ENCODE results near the gene ATF7IP. TPM values are rescaled to one million over a fixed set of nuclear protein-coding genes. Genes with fewer than 3 reads are reported as not detected.

ATF7IP gene
- total RNA-seq, 1 experiment from 2014 or later = 100 TPM

GRCh38 chr12:14364583-14365271 is 755 bp upstream of the ATF7IP start:
- Histone ChIP-seq H3K4me1 (ENCODE audit: insufficient read depth, low read length, poor library complexity, severe bottlenecking) (peaks cover 4% of the 10 kb centered on the region), H3K9me3 (ENCODE audit: low read depth, low read length, poor library complexity, severe bottlenecking) (peaks cover 5% of the 10 kb centered on the region), H3K36me3 (ENCODE audit: insufficient read depth, low read length, poor library complexity, severe bottlenecking) (peaks cover 10% of the 10 kb centered on the region), H3K27ac (ENCODE audit: low read depth, low read length, poor library complexity, severe bottlenecking) (peak overlapping the region; percentile 94), H3K4me3 (ENCODE audit: low read depth, low read length, poor library complexity, severe bottlenecking) (peak overlapping the region; percentile 50), H3K27me3 (replicated peaks; ENCODE audit: insufficient read depth, low read depth, low read length, poor library complexity) (no peaks in the 10 kb centered on the region)
- TF ChIP-seq EZH2 (IDR thresholded peaks at IDR 0.05; ENCODE audit: borderline replicate concordance, low read depth, low read length, poor library complexity, severe bottlenecking) (no peak), CTCF (conservative IDR thresholded peaks at IDR 0.05; ENCODE audit: low read depth, low read length) (no peak)
- POLR2A ChIA-PET (ENCODE audit: low non-redundant PET) = interaction anchor here (0.5 to 0.6 kb wide), 3 partner anchors 49 to 107 kb away, joined by 3 to 6 read pairs (median 3); no protein-coding TSS in a partner anchor
- CTCF ChIA-PET = interaction anchor here (1.4 kb wide), 1 partner anchor 107 kb away, joined by 3 read pairs; no protein-coding TSS in a partner anchor
- intact Hi-C loops (cut with micrococcal nuclease; ENCODE audit: unreplicated experiment) = loop anchor here (1.0 to 2.0 kb wide), 2 partner anchors 104 to 108 kb away; no protein-coding TSS in a partner anchor
- DNase-seq (ENCODE audit: low spot score) = no peak
- BruUV-seq (replicated peaks) = no TSS peak

GRCh38 chr12:14366209-14367039 is 942 bp downstream of the ATF7IP start:
- intact Hi-C loops (cut with micrococcal nuclease; ENCODE audit: unreplicated experiment) = loop anchor here (2.0 kb wide), 1 partner anchor 50 kb away; no protein-coding TSS in a partner anchor
- DNase-seq (ENCODE audit: low spot score) = no peak
- peaks cover 7% of the 10 kb centered on the region for H3K9me3 ChIP-seq (ENCODE audit: low read depth, low read length, poor library complexity, severe bottlenecking)
- TF ChIP-seq EZH2 (IDR thresholded peaks at IDR 0.05; ENCODE audit: borderline replicate concordance, low read depth, low read length, poor library complexity, severe bottlenecking) = no peak
- TF ChIP-seq CTCF (conservative IDR thresholded peaks at IDR 0.05; ENCODE audit: low read depth, low read length) = peak; percentile 47; the same call in 1 of the 2 replicates
- no TSS peak for BruUV-seq (replicated peaks)
- peaks cover 17% of the 10 kb centered on the region for H3K36me3 ChIP-seq (ENCODE audit: insufficient read depth, low read length, poor library complexity, severe bottlenecking)
- CTCF ChIA-PET = interaction anchor here (0.9 to 1.4 kb wide), 2 partner anchors 18 to 109 kb away, joined by 3 to 4 read pairs; no protein-coding TSS in a partner anchor
- POLR2A ChIA-PET (ENCODE audit: low non-redundant PET) = no interaction called here
- peak overlapping the region; percentile 50 for H3K4me3 ChIP-seq (ENCODE audit: low read depth, low read length, poor library complexity, severe bottlenecking)
- H3K4me1 ChIP-seq (ENCODE audit: insufficient read depth, low read length, poor library complexity, severe bottlenecking) = peaks cover 4% of the 10 kb centered on the region
- H3K27ac ChIP-seq (ENCODE audit: low read depth, low read length, poor library complexity, severe bottlenecking) = peak overlapping the region; percentile 94
- H3K27me3 ChIP-seq (replicated peaks; ENCODE audit: insufficient read depth, low read depth, low read length, poor library complexity) = no peaks in the 10 kb centered on the region

- BruUV-seq (replicated peaks) = no TSS peak
- peak; percentile 26 for DNase-seq (ENCODE audit: low spot score)
- H3K4me3 ChIP-seq (ENCODE audit: low read depth, low read length, poor library complexity, severe bottlenecking) = peak overlapping the region; percentile 50
- H3K36me3 ChIP-seq (ENCODE audit: insufficient read depth, low read length, poor library complexity, severe bottlenecking) = peaks cover 17% of the 10 kb centered on the region
- H3K27me3 ChIP-seq (replicated peaks; ENCODE audit: insufficient read depth, low read depth, low read length, poor library complexity) = no peaks in the 10 kb centered on the region
- H3K4me1 ChIP-seq (ENCODE audit: insufficient read depth, low read length, poor library complexity, severe bottlenecking) = peaks cover 11% of the 10 kb centered on the region
- peaks cover 7% of the 10 kb centered on the region for H3K9me3 ChIP-seq (ENCODE audit: low read depth, low read length, poor library complexity, severe bottlenecking)
- CTCF ChIA-PET = no interaction called here
- intact Hi-C loops (cut with micrococcal nuclease; ENCODE audit: unreplicated experiment) = loop anchor here (2.0 kb wide), 1 partner anchor 50 kb away; no protein-coding TSS in a partner anchor
- TF ChIP-seq EZH2 (IDR thresholded peaks at IDR 0.05; ENCODE audit: borderline replicate concordance, low read depth, low read length, poor library complexity, severe bottlenecking) = no peak
- no peak for TF ChIP-seq CTCF (conservative IDR thresholded peaks at IDR 0.05; ENCODE audit: low read depth, low read length)
- POLR2A ChIA-PET (ENCODE audit: low non-redundant PET) = no interaction called here
- peak overlapping the region; percentile 94 for H3K27ac ChIP-seq (ENCODE audit: low read depth, low read length, poor library complexity, severe bottlenecking)
Observed at GRCh38 chr12:14367040-14367661, 1.7 kb downstream of the ATF7IP start.

All from A673 (cell line).